T-cell (primary cell): Measurements from ENCODE around the gene EPAS1. TPM values are rescaled to one million over a fixed set of nuclear protein-coding genes. Genes with fewer than 3 reads are reported as not detected.
A peak's percentile ranks its signal among the peaks of the same experiment; 100 is the strongest.

Experiments
- ATAC-seq, 4 experiments: fragments of 200-7000 bp in 3 of 4; fragments of 150-1000 bp in 1 of 4; cut with Tn5 transposase; replicated peaks in 1 of 4; 1 replicate in 3 of 4; 2 replicates in 1 of 4; pipeline ENCODE4 v1.10.0; 2021; ENCODE audit warnings: moderate library complexity in 3 of 4, mild to moderate bottlenecking in 2 of 4, moderate number of reproducible peaks in 1 of 4
- CTCF ChIA-PET, 2 donors: fragments of 300-600 bp; sonication (Branson Sonifier 250); formaldehyde crosslinking; loops; one replicate each; lab custom pipeline; 2022; ENCODE audit warnings: antibody characterized with exemption in 2 of 2; lab: Charles Lee
- POLR2A ChIA-PET, 2 donors: fragments of 300-600 bp; sonication (Branson Sonifier 250); formaldehyde crosslinking; loops; one replicate each; lab custom pipeline; 2022; ENCODE audit warnings: antibody characterized with exemption in 2 of 2; lab: Charles Lee
- DNase-seq, 35 experiments: peaks; one replicate each; pipeline versions ENCODE4 v3.0.0 to v3.0.0-alpha.2; 2013 to 2023
- H3K27ac ChIP-seq: one replicate; pipeline ENCODE4 v1.5.1; 2013; ENCODE audit warnings: low read length
- H3K27me3 ChIP-seq, 2 experiments: replicated peaks in 1 of 2; 1 replicate in 1 of 2; 2 replicates in 1 of 2; pipeline versions ENCODE4 v1.6.1 to v1.7.0; 2013; ENCODE audit warnings: low read length in 1 of 2, mixed read lengths in 1 of 2; ENCODE audit not compliant: control insufficient read depth in 2 of 2, insufficient read depth in 2 of 2; ENCODE audit errors: extremely low read depth in 1 of 2
- H3K36me3 ChIP-seq, 2 donors: 1 replicate in 1 of 2; 2 replicates in 1 of 2; pipeline versions ENCODE4 v1.6.1 to v1.7.0; 2013; ENCODE audit warnings: low read length in 1 of 2; ENCODE audit not compliant: control insufficient read depth in 2 of 2, insufficient read depth in 1 of 2; ENCODE audit errors: extremely low read depth in 1 of 2
- H3K4me1 ChIP-seq, 2 experiments: 1 replicate in 1 of 2; 2 replicates in 1 of 2; pipeline versions ENCODE4 v1.6.1 to v1.7.0; 2013; ENCODE audit warnings: low read length in 2 of 2, mixed read lengths in 1 of 2; ENCODE audit not compliant: insufficient read depth in 2 of 2, control insufficient read depth in 1 of 2; ENCODE audit errors: extremely low read depth in 1 of 2
- H3K4me3 ChIP-seq, 2 donors: 1 replicate in 1 of 2; 2 replicates in 1 of 2; pipeline versions ENCODE4 v1.5.1 to v1.7.0; 2013; ENCODE audit warnings: mild to moderate bottlenecking in 2 of 2, low read length in 1 of 2, moderate library complexity in 1 of 2; ENCODE audit not compliant: control insufficient read depth in 1 of 2; ENCODE audit errors: extremely low read depth in 1 of 2
- H3K9me3 ChIP-seq: 2 replicates; pipeline ENCODE4 v1.7.0; 2013
- H3K27ac Mint-ChIP-seq, 2 donors: one replicate each; pipeline ENCODE4 v1.8.0; 2020 to 2021; ENCODE audit warnings: mild to moderate bottlenecking in 2 of 2, mixed read lengths in 2 of 2
- H3K27me3 Mint-ChIP-seq, 2 donors: one replicate each; pipeline ENCODE4 v1.8.0; 2021 to 2022; ENCODE audit warnings: mixed read lengths in 2 of 2
- H3K36me3 Mint-ChIP-seq: one replicate; pipeline ENCODE4 v1.8.0; 2021; ENCODE audit warnings: mixed read lengths
- H3K4me1 Mint-ChIP-seq, 3 donors: one replicate each; pipeline ENCODE4 v1.8.0; 2020 to 2022; ENCODE audit warnings: mixed read lengths in 3 of 3, mild to moderate bottlenecking in 1 of 3
- H3K4me3 Mint-ChIP-seq, 3 donors: one replicate each; pipeline ENCODE4 v1.8.0; 2020 to 2022; ENCODE audit warnings: mild to moderate bottlenecking in 3 of 3, mixed read lengths in 3 of 3, moderate library complexity in 3 of 3
- H3K9me3 Mint-ChIP-seq, 3 donors: one replicate each; pipeline ENCODE4 v1.8.0; 2020 to 2022; ENCODE audit warnings: mixed read lengths in 3 of 3
- WGBS: methylation state at CpG from one replicate; pipeline ENCODE4 v1.1.5; 2013; ENCODE audit warnings: missing lambda C conversion rate; ENCODE audit not compliant: insufficient coverage; 5-methylcytosine and 5-hydroxymethylcytosine counted together
- total RNA-seq, 35 experiments: library from RNA in 6 of 35; stranded (reverse) in 6 of 35; fragments of 120-200 nt in 1 of 35; gene quantifications; one replicate each; pipeline versions ENCODE4 v1.2.1 to v1.2.4 and lab custom pipeline; 2013 to 2026

The EPAS1 gene
- total RNA-seq = 1 to 10 TPM; 1.0 to 4.0 (median 3.0) TPM
- 0.57 TPM for total RNA-seq (2013)
- total RNA-seq (lab: John Stamatoyannopoulos, UW) = 0.50 to 20.8 (median 6.0) reads per million in 29 experiments

GRCh38 chr2:46296840-46297545 lies at the start of gene EPAS1:
EPAS1 (plus strand) TSS chr2:46297407; CDS start chr2:46297912, 505 bp downstream.
- DNase-seq = peak; percentile 50 to 85 (median 69)
- Mint-ChIP-seq H3K4me3 (peak within 1 kb of the TSS; percentile 88 to 91 (median 89)), H3K9me3 (no peaks in the 10 kb centered on the region), H3K36me3 (no peaks in the 10 kb centered on the region), H3K27ac (peak within 1 kb of the TSS in 1 of 2 donors; percentile 74), H3K4me1 (peaks cover 21 to 28% (median 23%) of the 10 kb centered on the region in 3 donors), H3K27me3 (peaks cover 20 to 40% of the 10 kb centered on the region in 2 donors)
- peak within 1 kb of the TSS; percentile 80 to 91 for H3K4me3 ChIP-seq
- ATAC-seq = peak; percentile 89 to 90 (median 90)
- peaks cover 13 to 31% of the 10 kb centered on the region in 2 experiments for H3K4me1 ChIP-seq
- CTCF ChIA-PET = no interaction called here
- H3K27ac ChIP-seq = no peak within 1 kb of the TSS
- H3K9me3 ChIP-seq = no peaks in the 10 kb centered on the region
- WGBS = under 1% methylated on average over 90 of the region's 94 CpGs
- no peaks in the 10 kb centered on the region for H3K36me3 ChIP-seq
- POLR2A ChIA-PET = no interaction called here
- peaks cover 4 to 45% of the 10 kb centered on the region in 2 experiments for H3K27me3 ChIP-seq

DNA sequence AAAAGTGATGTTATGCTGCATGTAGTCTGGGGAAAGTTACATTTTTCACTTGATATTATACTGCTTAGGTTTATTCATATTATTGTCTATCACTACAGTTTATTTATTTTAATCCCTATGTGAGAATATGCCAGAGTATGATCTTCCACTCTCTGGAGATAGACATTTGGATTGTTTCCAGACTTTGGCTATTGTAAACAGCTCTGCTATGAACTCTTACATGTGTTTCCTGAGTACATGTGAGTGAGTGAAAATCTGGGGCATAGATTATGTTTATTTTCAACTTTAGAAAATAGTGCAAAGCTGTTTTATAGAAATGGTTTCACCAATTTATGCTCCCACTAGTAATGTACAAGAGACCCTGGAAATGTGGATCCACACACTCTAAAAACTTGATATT lies 49.0 kb upstream of the EPAS1 start:
- H3K36me3 Mint-ChIP-seq = no peaks in the 10 kb centered on the region

DNA sequence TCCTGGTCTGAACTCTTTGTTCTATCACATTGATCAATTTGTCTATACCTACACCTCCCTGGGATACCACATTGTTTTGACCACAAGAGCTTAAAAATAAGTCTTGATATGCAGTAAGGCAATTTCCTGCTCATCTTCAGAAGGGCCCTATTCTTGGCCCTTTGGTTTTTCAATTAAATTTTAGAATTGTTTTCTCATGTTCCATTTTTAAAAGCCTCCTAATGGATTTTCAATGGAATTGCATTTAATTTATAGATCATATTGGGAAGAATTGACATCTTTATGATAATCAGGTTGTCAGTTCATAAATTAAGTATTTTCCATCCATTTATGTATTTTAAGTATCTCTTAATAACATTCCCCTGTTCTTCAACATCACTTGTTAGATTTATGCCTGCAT lies 47.6 kb upstream of the EPAS1 start:
- Mint-ChIP-seq H3K27me3 (no peaks in the 10 kb centered on the region), H3K36me3 (no peaks in the 10 kb centered on the region), H3K9me3 (peaks cover 0 to 6% (median 0%) of the 10 kb centered on the region in 3 donors), H3K4me3 (no peak overlapping the region), H3K27ac (no peak overlapping the region), H3K4me1 (peaks cover 0 to 5% (median 0%) of the 10 kb centered on the region in 3 donors)
- Histone ChIP-seq H3K27me3 (peaks cover 0 to 13% of the 10 kb centered on the region in 2 experiments), H3K4me1 (no peaks in the 10 kb centered on the region), H3K9me3 (no peaks in the 10 kb centered on the region), H3K36me3 (no peaks in the 10 kb centered on the region), H3K4me3 (no peak overlapping the region), H3K27ac (no peak overlapping the region)
- ChIA-PET CTCF (interaction anchor here in 1 of 2 donors (0.5 kb wide), 1 partner anchor 1137 kb away, joined by 4 read pairs; no protein-coding TSS in a partner anchor), POLR2A (no interaction called here)
- ATAC-seq (no peak), DNase-seq (no peak)

More for the DNA sequence above, 49.0 kb upstream of the EPAS1 start:
- ATAC-seq = no peak
- Histone ChIP-seq H3K4me1 (no peaks in the 10 kb centered on the region), H3K27ac (no peak overlapping the region), H3K36me3 (no peaks in the 10 kb centered on the region), H3K27me3 (peaks cover 0 to 8% of the 10 kb centered on the region in 2 experiments), H3K9me3 (no peaks in the 10 kb centered on the region), H3K4me3 (no peak overlapping the region)
- ChIA-PET CTCF (no interaction called here), POLR2A (no interaction called here)
- DNase-seq = no peak
- Mint-ChIP-seq H3K9me3 (peaks cover 0 to 6% (median 0%) of the 10 kb centered on the region in 3 donors), H3K4me1 (peaks cover 0 to 5% (median 0%) of the 10 kb centered on the region in 3 donors), H3K4me3 (no peak overlapping the region), H3K27me3 (no peaks in the 10 kb centered on the region), H3K27ac (no peak overlapping the region)

DNA sequence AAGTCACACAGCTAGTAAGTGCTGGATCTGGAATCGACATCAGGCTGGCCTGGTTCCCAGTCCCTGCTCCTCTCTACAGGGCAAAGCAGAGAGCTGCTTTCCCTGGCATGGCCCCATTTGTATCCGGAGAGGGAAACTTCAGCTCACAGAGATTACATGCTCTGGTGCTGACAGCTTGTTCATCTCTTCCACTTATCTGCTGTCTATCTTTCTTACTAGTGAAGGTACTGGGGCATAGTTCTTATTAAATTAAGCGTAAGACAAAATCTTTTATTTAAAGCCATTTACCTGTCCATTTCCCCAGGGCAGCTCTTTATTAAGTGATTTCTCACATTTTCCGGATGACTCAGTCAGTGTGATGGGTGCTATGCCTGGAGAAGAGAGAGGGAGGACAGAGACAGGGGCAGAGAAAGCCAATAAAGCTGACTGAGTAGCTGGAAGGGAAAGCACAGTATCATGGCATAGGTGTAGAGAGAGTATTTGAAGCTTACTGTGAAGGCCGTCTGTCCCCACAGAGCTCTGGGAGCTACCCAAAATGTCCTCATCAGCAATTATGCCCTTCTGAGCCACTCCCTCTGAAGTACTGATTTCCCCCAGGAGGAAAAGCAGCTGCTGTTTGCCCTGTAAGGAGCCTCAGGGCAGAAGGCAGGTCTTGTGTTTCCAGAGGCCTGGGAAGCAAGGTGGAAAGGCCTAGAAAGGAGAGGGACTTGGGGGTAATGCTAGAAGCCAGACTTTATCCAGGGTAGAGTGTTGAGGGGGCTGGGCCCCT lies 44.1 kb upstream of the EPAS1 start:
- Histone ChIP-seq H3K4me3 (no peak overlapping the region), H3K36me3 (no peaks in the 10 kb centered on the region), H3K27me3 (peaks cover 0 to 19% of the 10 kb centered on the region in 2 experiments), H3K9me3 (no peaks in the 10 kb centered on the region), H3K27ac (no peak overlapping the region), H3K4me1 (peaks cover 0 to 3% of the 10 kb centered on the region in 2 experiments)
- WGBS = 50% methylated on average over 1 of the region's 5 CpGs
- Mint-ChIP-seq H3K4me1 (peaks cover 0 to 5% (median 0%) of the 10 kb centered on the region in 3 donors), H3K36me3 (no peaks in the 10 kb centered on the region), H3K9me3 (no peaks in the 10 kb centered on the region), H3K27ac (no peak overlapping the region), H3K27me3 (no peaks in the 10 kb centered on the region), H3K4me3 (no peak overlapping the region)
- ATAC-seq (no peak), DNase-seq (no peak)
- ChIA-PET CTCF (no interaction called here), POLR2A (no interaction called here)

DNA sequence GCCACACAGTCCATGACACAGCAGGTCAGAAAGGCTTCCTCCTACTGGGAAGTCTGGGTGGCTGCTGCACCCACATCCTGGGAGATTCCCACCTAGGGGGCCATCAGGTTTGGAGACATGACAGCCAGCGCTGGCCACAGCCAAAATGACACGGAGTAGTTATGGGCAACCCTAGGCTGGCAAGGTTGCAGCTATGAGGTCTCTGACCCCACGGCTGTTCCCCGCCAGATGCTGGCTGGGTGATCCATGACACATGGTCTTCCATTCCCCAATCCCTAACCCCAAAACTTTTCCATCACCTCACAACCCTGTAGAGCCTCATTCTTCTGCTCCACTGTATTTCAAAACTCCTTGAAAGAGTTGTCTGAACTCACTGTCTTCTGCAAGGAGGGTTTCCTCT lies 42.7 kb upstream of the EPAS1 start:
- CTCF ChIA-PET = no interaction called here
- Mint-ChIP-seq H3K27me3 (no peaks in the 10 kb centered on the region), H3K36me3 (no peaks in the 10 kb centered on the region), H3K9me3 (no peaks in the 10 kb centered on the region), H3K27ac (no peak overlapping the region), H3K4me3 (no peak overlapping the region), H3K4me1 (peaks cover 0 to 2% (median 2%) of the 10 kb centered on the region in 3 donors)
- WGBS = 88% methylated on average over 4 of the region's 4 CpGs
- Histone ChIP-seq H3K4me3 (no peak overlapping the region), H3K27ac (no peak overlapping the region), H3K36me3 (no peaks in the 10 kb centered on the region), H3K4me1 (peaks cover 0 to 3% of the 10 kb centered on the region in 2 experiments), H3K27me3 (peaks cover 0 to 19% of the 10 kb centered on the region in 2 experiments), H3K9me3 (no peaks in the 10 kb centered on the region)
- no peak for DNase-seq
- no peak for ATAC-seq
- POLR2A ChIA-PET = no interaction called here

DNA sequence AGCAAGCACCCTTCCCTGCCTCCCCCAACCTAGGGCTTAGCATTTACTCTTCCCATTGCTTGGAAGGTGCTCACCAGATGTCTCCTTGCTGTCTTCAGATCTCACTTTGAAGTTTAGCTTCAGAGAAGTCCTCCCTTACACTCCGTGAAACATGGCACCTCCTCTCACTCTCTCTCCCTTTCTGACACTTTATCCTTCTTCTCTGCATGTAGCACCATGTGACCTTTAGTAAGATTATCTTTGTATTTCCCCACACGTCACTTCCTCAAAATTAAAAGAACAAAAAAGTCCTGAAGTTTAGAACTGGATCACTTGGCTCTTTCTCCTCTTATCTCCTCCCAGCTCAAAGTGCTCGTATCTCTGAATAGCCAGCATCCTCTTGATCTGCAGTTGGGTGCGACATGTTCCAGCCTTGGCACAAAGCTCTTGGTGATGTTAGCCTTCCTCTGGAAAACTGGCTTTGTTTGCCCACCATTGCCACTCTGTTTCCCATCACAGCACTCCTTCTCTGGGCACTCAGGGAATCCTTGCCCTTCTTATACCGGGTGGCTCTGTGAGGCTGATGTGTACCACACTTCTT lies 40.6 kb upstream of the EPAS1 start:
- Mint-ChIP-seq H3K9me3 (no peaks in the 10 kb centered on the region), H3K27me3 (no peaks in the 10 kb centered on the region), H3K4me3 (no peak overlapping the region), H3K27ac (no peak overlapping the region), H3K4me1 (peaks cover 0 to 2% (median 0%) of the 10 kb centered on the region in 3 donors), H3K36me3 (no peaks in the 10 kb centered on the region)
- no peak for DNase-seq
- Histone ChIP-seq H3K4me3 (no peak overlapping the region), H3K27me3 (peaks cover 0 to 14% of the 10 kb centered on the region in 2 experiments), H3K36me3 (no peaks in the 10 kb centered on the region), H3K4me1 (peaks cover 0 to 3% of the 10 kb centered on the region in 2 experiments), H3K27ac (no peak overlapping the region), H3K9me3 (no peaks in the 10 kb centered on the region)
- no peak for ATAC-seq
- ChIA-PET POLR2A (no interaction called here), CTCF (no interaction called here)
- WGBS = 76% methylated on average over 4 of the region's 5 CpGs
